IMR-90 (cell line): ENCODE data around the gene SAYSD1. TPM values are rescaled to one million over a fixed set of nuclear protein-coding genes. Genes with fewer than 3 reads are reported as not detected.

Source experiments
- ATAC-seq: fragments of 200-7000 bp; cut with Tn5 transposase; 2 replicates; pipeline ENCODE4 v1.9.1; 2020; ENCODE audit warnings: low read depth, mild to moderate bottlenecking, moderate library complexity
- BruUV-seq: library from RNA; stranded (reverse); fragments of 400-500 nt; replicated peaks from 2 replicates; lab custom pipeline; 2021; lab: Mats Ljungman, UMichigan
- CTCF ChIA-PET: fragments of 300-600 bp; formaldehyde crosslinking; extraction: SDS; loops from one replicate; lab custom pipeline; 2021; ENCODE audit warnings: antibody characterized with exemption; lab: Yijun Ruan, JAX
- POLR2A ChIA-PET: fragments of 300-600 bp; sonication (Branson Sonifier 250); formaldehyde crosslinking; loops from one replicate; lab custom pipeline; 2022; ENCODE audit warnings: antibody characterized with exemption; ENCODE audit not compliant: unreplicated experiment; lab: Charles Lee
- DNase-seq: peaks from one replicate; pipeline ENCODE4 v3.0.0; 2013
- H2AFZ ChIP-seq: replicated peaks from 2 replicates; pipeline ENCODE3; 2013; ENCODE audit warnings: low read length, mild to moderate bottlenecking; ENCODE audit not compliant: poor library complexity
- H2AK5ac ChIP-seq: 2 replicates; pipeline ENCODE4 v1.6.1; 2013; ENCODE audit warnings: low read depth, low read length, inconsistent platforms
- H2AK9ac ChIP-seq: replicated peaks from 2 replicates; pipeline ENCODE3; 2013; ENCODE audit warnings: mild to moderate bottlenecking, low read depth, low read length, moderate library complexity; ENCODE audit not compliant: poor library complexity
- H2BK120ac ChIP-seq: 2 replicates; pipeline ENCODE4 v1.6.1; 2013; ENCODE audit warnings: low read depth, low read length, inconsistent platforms
- H2BK15ac ChIP-seq: 3 replicates; pipeline ENCODE4 v1.6.1; 2013; ENCODE audit warnings: low read depth, low read length, inconsistent platforms
- H2BK20ac ChIP-seq: 2 replicates; pipeline ENCODE4 v1.6.1; 2013; ENCODE audit warnings: low read depth, mild to moderate bottlenecking, inconsistent platforms, low read length, moderate library complexity
- H2BK5ac ChIP-seq: 2 replicates; pipeline ENCODE4 v1.6.1; 2013; ENCODE audit warnings: mild to moderate bottlenecking, low read depth, low read length, inconsistent platforms; ENCODE audit not compliant: poor library complexity, severe bottlenecking
- H3K14ac ChIP-seq: replicated peaks from 2 replicates; pipeline ENCODE4 v1.6.1; 2013; ENCODE audit warnings: low read depth, low read length, inconsistent platforms
- H3K18ac ChIP-seq: 2 replicates; pipeline ENCODE4 v1.6.1; 2013; ENCODE audit warnings: low read depth, low read length, control low read depth
- H3K23ac ChIP-seq: 2 replicates; pipeline ENCODE4 v1.6.1; 2013; ENCODE audit warnings: low read depth, low read length, inconsistent platforms
- H3K27ac ChIP-seq: 2 replicates; pipeline ENCODE4 v1.5.1; 2013; ENCODE audit warnings: mild to moderate bottlenecking, control low read depth, low read length; ENCODE audit not compliant: insufficient read depth
- H3K27me3 ChIP-seq: 2 replicates; pipeline ENCODE4 v1.6.1; 2013; ENCODE audit warnings: low read length; ENCODE audit not compliant: control insufficient read depth, insufficient read depth
- H3K36me3 ChIP-seq: 2 replicates; pipeline ENCODE4 v1.6.1; 2013; ENCODE audit warnings: low read length, mixed read lengths; ENCODE audit not compliant: control insufficient read depth, insufficient read depth
- H3K4ac ChIP-seq: 2 replicates; pipeline ENCODE4 v1.6.1; 2013; ENCODE audit warnings: low read depth, low read length, inconsistent platforms
- H3K4me1 ChIP-seq: 2 replicates; pipeline ENCODE4 v1.6.1; 2013; ENCODE audit warnings: low read length, mixed read lengths; ENCODE audit not compliant: control insufficient read depth, insufficient read depth
- H3K4me2 ChIP-seq: 2 replicates; pipeline ENCODE4 v1.6.1; 2013; ENCODE audit warnings: low read depth, mild to moderate bottlenecking, control low read depth, low read length, moderate library complexity
- H3K4me3 ChIP-seq: 2 replicates; pipeline ENCODE4 v1.5.1; 2013; ENCODE audit warnings: low read depth, mild to moderate bottlenecking, control low read depth, low read length, moderate library complexity; ENCODE audit not compliant: insufficient read depth
- H3K56ac ChIP-seq: 2 replicates; pipeline ENCODE4 v1.6.1; 2013; ENCODE audit warnings: low read length, inconsistent platforms; ENCODE audit not compliant: insufficient read depth; ENCODE audit errors: extremely low read depth
- H3K79me1 ChIP-seq, 2 experiments: 2 replicates each; pipeline ENCODE4 v1.6.1; 2013; ENCODE audit warnings: low read length in 2 of 2, inconsistent platforms in 1 of 2, low read depth in 1 of 2
- H3K9ac ChIP-seq: 2 replicates; pipeline ENCODE4 v1.6.1; 2013; ENCODE audit warnings: low read depth, low read length, control low read depth
- H3K9me1 ChIP-seq: 2 replicates; pipeline ENCODE4 v1.6.1; 2013; ENCODE audit warnings: low read length, inconsistent platforms; ENCODE audit not compliant: insufficient read depth
- H3K9me3 ChIP-seq: 2 replicates; pipeline ENCODE4 v1.6.1; 2013; ENCODE audit warnings: low read length; ENCODE audit not compliant: control insufficient read depth, insufficient read depth
- H4K20me1 ChIP-seq: 2 replicates; pipeline ENCODE4 v1.6.1; 2013; ENCODE audit warnings: low read length, inconsistent platforms; ENCODE audit not compliant: insufficient read depth
- H4K5ac ChIP-seq: 2 replicates; pipeline ENCODE4 v1.6.1; 2013; ENCODE audit warnings: mild to moderate bottlenecking, low read depth, low read length, control low read depth
- H4K8ac ChIP-seq, 2 experiments: 2 replicates each; pipeline ENCODE4 v1.6.1; 2013; ENCODE audit warnings: low read depth in 2 of 2, low read length in 2 of 2, control low read depth in 1 of 2, inconsistent platforms in 1 of 2
- H4K91ac ChIP-seq: 2 replicates; pipeline ENCODE4 v1.6.1; 2013; ENCODE audit warnings: low read depth, low read length, inconsistent platforms; ENCODE audit not compliant: insufficient read depth
- CHD1 ChIP-seq: IDR thresholded peaks from 2 replicates; pipeline ENCODE4 v1.6.1; 2012; ENCODE audit warnings: low read depth, low read length, improper control_type of control experiment
- FOS ChIP-seq: fragments of 150-350 bp; IDR thresholded peaks from 2 replicates; pipeline ENCODE4 v1.6.1; 2016; ENCODE audit warnings: low read depth, low read length
- MAZ ChIP-seq: IDR thresholded peaks from 2 replicates; pipeline ENCODE4 v1.6.1; 2012; ENCODE audit warnings: low read depth, mild to moderate bottlenecking, low read length, improper control_type of control experiment, moderate library complexity, borderline replicate concordance
- MXI1 ChIP-seq: IDR thresholded peaks from 2 replicates; pipeline ENCODE4 v1.6.1; 2012; ENCODE audit warnings: low read depth, mild to moderate bottlenecking, low read length, moderate library complexity, borderline replicate concordance
- NFE2L2 ChIP-seq: fragments of 150-350 bp; IDR thresholded peaks from 2 replicates; pipeline ENCODE4 v1.6.1; 2016; ENCODE audit warnings: low read depth, mild to moderate bottlenecking, low read length
- POLR2A ChIP-seq: IDR thresholded peaks from 2 replicates; pipeline ENCODE4 v1.6.1; 2012; ENCODE audit warnings: mild to moderate bottlenecking, low read depth, low read length
- RAD21 ChIP-seq: IDR thresholded peaks from 2 replicates; pipeline ENCODE4 v1.6.1; 2012; ENCODE audit warnings: low read length, improper control_type of control experiment
- RCOR1 ChIP-seq: IDR thresholded peaks from 2 replicates; pipeline ENCODE4 v1.6.1; 2012; ENCODE audit warnings: mild to moderate bottlenecking, low read length, improper control_type of control experiment; ENCODE audit not compliant: insufficient replicate concordance
- SMC3 ChIP-seq: fragments of 150-350 bp; IDR thresholded peaks from 2 replicates; pipeline ENCODE4 v1.6.1; 2016; ENCODE audit warnings: low read depth, mild to moderate bottlenecking, antibody characterized with exemption, low read length, moderate library complexity
- dilution Hi-C: fragments of 300-500 bp; cut with HindIII; formaldehyde crosslinking; loops from one replicate; pipeline ENCODE4 v1.14.3; 2018; ENCODE audit warnings: low sequenced_read_pairs; ENCODE audit not compliant: unreplicated experiment
- in situ Hi-C: fragments of 300-500 bp; cut with MboI; formaldehyde crosslinking; loops from 3 replicates; pipeline ENCODE4 v1.14.3; 2019; ENCODE audit warnings: low sequenced_read_pairs, inconsistent platforms, mixed read lengths
- intact Hi-C: fragments of 100-400 bp; cut with micrococcal nuclease; formaldehyde crosslinking; loops from 2 replicates; pipeline ENCODE4 v1.10.0; 2022
- polyA plus RNA-seq, 3 experiments: library from polyadenylated mRNA; depleted of rRNA; stranded (reverse); fragments of >200 nt; gene quantifications; 2 replicates each; pipeline ENCODE4 v1.2.3, GENCODE V29; 2012; ENCODE audit warnings: low replicate concordance in 1 of 3
- total RNA-seq: library from RNA; depleted of rRNA; stranded (reverse); fragments of >200 nt; gene quantifications from 2 replicates; pipeline ENCODE4 v1.2.3, GENCODE V29; 2012
- TF ChIP-seq, protein P1 (sequence below): conservative IDR thresholded peaks from 2 replicates; pipeline ENCODE4 v1.5.1; 2012; ENCODE audit warnings: mild to moderate bottlenecking, low read depth, low read length, improper control_type of control experiment
- TF ChIP-seq, protein P2 (sequence below): fragments of 150-350 bp; IDR thresholded peaks from 2 replicates; pipeline ENCODE4 v1.6.1; 2017; ENCODE audit warnings: mild to moderate bottlenecking, antibody characterized with exemption, low read length, low read depth
- TF ChIP-seq, protein P3 (sequence below): fragments of 150-350 bp; IDR thresholded peaks from 2 replicates; pipeline ENCODE4 v1.6.1; 2016; ENCODE audit warnings: low read depth, mild to moderate bottlenecking, low read length, moderate library complexity, borderline replicate concordance

Gene SAYSD1
- total and polyA plus RNA-seq, 2 of the 4 experiments (the other 2 are of a cell fraction) = 5.7 to 5.9 TPM

DNA sequence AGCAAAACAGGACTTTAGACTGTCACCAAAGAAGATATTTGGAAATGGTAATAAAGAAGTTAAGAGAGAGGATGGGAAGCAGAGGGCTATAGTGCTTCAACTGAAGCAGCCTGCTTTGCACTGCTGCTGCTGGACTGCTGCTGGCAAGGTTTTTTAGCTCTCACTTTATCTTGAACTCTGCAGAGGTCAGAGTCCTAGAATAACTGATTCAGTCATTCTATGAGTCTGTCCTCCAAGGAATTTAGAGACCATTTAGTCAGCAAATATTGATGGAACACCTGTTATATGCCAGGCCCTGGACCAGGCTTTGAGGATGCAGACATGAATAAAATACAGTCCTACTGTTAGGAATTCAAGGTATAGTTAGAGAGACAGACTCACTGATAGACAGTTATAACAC is 9.1 kb upstream of the SAYSD1 start:
- H3K18ac ChIP-seq = no peak overlapping the region
- H2BK15ac ChIP-seq = no peak overlapping the region
- ChIA-PET CTCF (no interaction called here), POLR2A (no interaction called here)
- in situ Hi-C loops = no loop called here
- H3K4ac ChIP-seq = no peak overlapping the region
- TF ChIP-seq RCOR1 (no peak), MAZ (no peak), NFE2L2 (no peak), FOS (no peak), MXI1 (no peak), RAD21 (no peak), CHD1 (no peak), SMC3 (no peak), POLR2A (no peak)
- TF ChIP-seq, protein P1, sequence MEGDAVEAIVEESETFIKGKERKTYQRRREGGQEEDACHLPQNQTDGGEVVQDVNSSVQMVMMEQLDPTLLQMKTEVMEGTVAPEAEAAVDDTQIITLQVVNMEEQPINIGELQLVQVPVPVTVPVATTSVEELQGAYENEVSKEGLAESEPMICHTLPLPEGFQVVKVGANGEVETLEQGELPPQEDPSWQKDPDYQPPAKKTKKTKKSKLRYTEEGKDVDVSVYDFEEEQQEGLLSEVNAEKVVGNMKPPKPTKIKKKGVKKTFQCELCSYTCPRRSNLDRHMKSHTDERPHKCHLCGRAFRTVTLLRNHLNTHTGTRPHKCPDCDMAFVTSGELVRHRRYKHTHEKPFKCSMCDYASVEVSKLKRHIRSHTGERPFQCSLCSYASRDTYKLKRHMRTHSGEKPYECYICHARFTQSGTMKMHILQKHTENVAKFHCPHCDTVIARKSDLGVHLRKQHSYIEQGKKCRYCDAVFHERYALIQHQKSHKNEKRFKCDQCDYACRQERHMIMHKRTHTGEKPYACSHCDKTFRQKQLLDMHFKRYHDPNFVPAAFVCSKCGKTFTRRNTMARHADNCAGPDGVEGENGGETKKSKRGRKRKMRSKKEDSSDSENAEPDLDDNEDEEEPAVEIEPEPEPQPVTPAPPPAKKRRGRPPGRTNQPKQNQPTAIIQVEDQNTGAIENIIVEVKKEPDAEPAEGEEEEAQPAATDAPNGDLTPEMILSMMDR = no peak
- TF ChIP-seq, protein P2, sequence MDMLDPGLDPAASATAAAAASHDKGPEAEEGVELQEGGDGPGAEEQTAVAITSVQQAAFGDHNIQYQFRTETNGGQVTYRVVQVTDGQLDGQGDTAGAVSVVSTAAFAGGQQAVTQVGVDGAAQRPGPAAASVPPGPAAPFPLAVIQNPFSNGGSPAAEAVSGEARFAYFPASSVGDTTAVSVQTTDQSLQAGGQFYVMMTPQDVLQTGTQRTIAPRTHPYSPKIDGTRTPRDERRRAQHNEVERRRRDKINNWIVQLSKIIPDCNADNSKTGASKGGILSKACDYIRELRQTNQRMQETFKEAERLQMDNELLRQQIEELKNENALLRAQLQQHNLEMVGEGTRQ = no peak
- TF ChIP-seq, protein P3, sequence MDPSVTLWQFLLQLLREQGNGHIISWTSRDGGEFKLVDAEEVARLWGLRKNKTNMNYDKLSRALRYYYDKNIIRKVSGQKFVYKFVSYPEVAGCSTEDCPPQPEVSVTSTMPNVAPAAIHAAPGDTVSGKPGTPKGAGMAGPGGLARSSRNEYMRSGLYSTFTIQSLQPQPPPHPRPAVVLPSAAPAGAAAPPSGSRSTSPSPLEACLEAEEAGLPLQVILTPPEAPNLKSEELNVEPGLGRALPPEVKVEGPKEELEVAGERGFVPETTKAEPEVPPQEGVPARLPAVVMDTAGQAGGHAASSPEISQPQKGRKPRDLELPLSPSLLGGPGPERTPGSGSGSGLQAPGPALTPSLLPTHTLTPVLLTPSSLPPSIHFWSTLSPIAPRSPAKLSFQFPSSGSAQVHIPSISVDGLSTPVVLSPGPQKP = no peak
- no peak overlapping the region for H4K91ac ChIP-seq
- no peak overlapping the region for H3K23ac ChIP-seq
- no peak overlapping the region for H3K27ac ChIP-seq
- dilution Hi-C loops = no loop called here
- no peak for DNase-seq
- no TSS peak for BruUV-seq
- no peaks in the 10 kb centered on the region for H3K9me3 ChIP-seq
- no peak overlapping the region for H3K4me2 ChIP-seq
- no peak overlapping the region for H4K8ac ChIP-seq
- H3K36me3 ChIP-seq = no peaks in the 10 kb centered on the region
- H2BK120ac ChIP-seq = no peak overlapping the region
- H3K9me1 ChIP-seq = no peaks in the 10 kb centered on the region
- H3K56ac ChIP-seq = no peak overlapping the region
- H2AK9ac ChIP-seq = no peak overlapping the region
- no peaks in the 10 kb centered on the region for H4K20me1 ChIP-seq
- no peaks in the 10 kb centered on the region for H3K79me1 ChIP-seq
- intact Hi-C loops = no loop called here
- H3K14ac ChIP-seq = no peak overlapping the region
- no peak overlapping the region for H3K9ac ChIP-seq
- no peak overlapping the region for H4K5ac ChIP-seq
- no peak overlapping the region for H3K4me3 ChIP-seq
- H2AK5ac ChIP-seq = no peak overlapping the region
- ATAC-seq = no peak
- H3K27me3 ChIP-seq = no peaks in the 10 kb centered on the region
- H2AFZ ChIP-seq = no peak overlapping the region
- H2BK5ac ChIP-seq = no peak overlapping the region
- H2BK20ac ChIP-seq = no peak overlapping the region
- H3K4me1 ChIP-seq = no peaks in the 10 kb centered on the region
